Measurements from ENCODE around the gene ADAMTSL1.

The ADAMTSL1 gene

GRCh38 chr9:18500451-18500850, 26.5 kb downstream of the ADAMTSL1 start:
- no peak for DNase-seq

- no peak for DNase-seq
These were observed 28.0 kb downstream of the ADAMTSL1 start for GRCh38 chr9:18501949-18502348.

- DNase-seq = no peak
These were observed 28.6 kb downstream of the ADAMTSL1 start for GRCh38 chr9:18502546-18502945.

- DNase-seq = no peak
These were observed 30.8 kb downstream of the ADAMTSL1 start for GRCh38 chr9:18504707-18505106.

- DNase-seq = no peak
These were observed 33.2 kb downstream of the ADAMTSL1 start for GRCh38 chr9:18507151-18507550.

- no peak for DNase-seq
These were observed 42.6 kb downstream of the ADAMTSL1 start for GRCh38 chr9:18516514-18516913.

GRCh38 chr9:18516965-18517364, 43.0 kb downstream of the ADAMTSL1 start:
- DNase-seq = no peak

GRCh38 chr9:18520416-18521047, 46.6 kb downstream of the ADAMTSL1 start:
- no peak for DNase-seq

- DNase-seq = no peak
These were observed 52.7 kb downstream of the ADAMTSL1 start for GRCh38 chr9:18526685-18527084.

- no peak for DNase-seq
These were observed 57.4 kb downstream of the ADAMTSL1 start for GRCh38 chr9:18531136-18532065.

- DNase-seq = no peak
These were observed 60.7 kb downstream of the ADAMTSL1 start for GRCh38 chr9:18534611-18535010.

GRCh38 chr9:18536554-18536953, 62.6 kb downstream of the ADAMTSL1 start:
- no peak for DNase-seq

GRCh38 chr9:18539203-18539693, 65.3 kb downstream of the ADAMTSL1 start:
- no peak for DNase-seq

- no peak for DNase-seq
These were observed 69.0 kb downstream of the ADAMTSL1 start for GRCh38 chr9:18542837-18543405.

- DNase-seq = no peak
These were observed 69.6 kb downstream of the ADAMTSL1 start for GRCh38 chr9:18543406-18544192.

- DNase-seq = no peak
These were observed 70.5 kb downstream of the ADAMTSL1 start for GRCh38 chr9:18544456-18544855.

GRCh38 chr9:18545636-18546360, 71.8 kb downstream of the ADAMTSL1 start:
- DNase-seq = no peak

GRCh38 chr9:18548456-18548855, 74.5 kb downstream of the ADAMTSL1 start:
- DNase-seq = no peak

GRCh38 chr9:18549772-18550171, 75.8 kb downstream of the ADAMTSL1 start:
- no peak for DNase-seq

- DNase-seq = no peak
These were observed 76.3 kb downstream of the ADAMTSL1 start for GRCh38 chr9:18550286-18550685.

GRCh38 chr9:18554244-18554643, 80.3 kb downstream of the ADAMTSL1 start:
- no peak for DNase-seq
